GM19239 (cell line): ENCODE measurements around the gene CFAP43.
A peak's percentile ranks its signal among the peaks of the same experiment; 100 is the strongest.

Source experiments
- DNase-seq: peaks from one replicate; pipeline ENCODE4 v3.0.0; 2011; ENCODE audit warnings: low spot score; ENCODE audit not compliant: insufficient read length
- FAIRE-seq: peaks from 2 replicates; lab custom pipeline; 2011; peaks lifted over from hg19 to GRCh38; lab: Jason Lieb, UNC

The CFAP43 gene

GRCh38 chr10:104231784-104232612 is at the start of gene CFAP43:
Gene CFAP43 (minus strand): TSS chr10:104232364. CDS start chr10:104232246, 118 bp downstream.
- DNase-seq (peak; percentile 99), FAIRE-seq (peak; percentile 96)

- DNase-seq (no peak), FAIRE-seq (no peak)
Observed at GRCh38 chr10:104281694-104282093, 49.5 kb upstream of the CFAP43 start.

GRCh38 chr10:104279550-104280259 is 47.5 kb upstream of the CFAP43 start:
- FAIRE-seq (no peak), DNase-seq (no peak)

- DNase-seq: no peak
- FAIRE-seq: no peak
Observed at GRCh38 chr10:104277785-104278184, 45.6 kb upstream of the CFAP43 start.

- DNase-seq (no peak), FAIRE-seq (no peak)
Observed at GRCh38 chr10:104276192-104276591, 44.0 kb upstream of the CFAP43 start.

- DNase-seq (no peak), FAIRE-seq (peak; percentile 49)
Observed at GRCh38 chr10:104274762-104275721, 42.9 kb upstream of the CFAP43 start.

- FAIRE-seq (no peak), DNase-seq (no peak)
Observed at GRCh38 chr10:104273899-104274575, 41.9 kb upstream of the CFAP43 start.

GRCh38 chr10:104273286-104273685 is 41.1 kb upstream of the CFAP43 start:
- FAIRE-seq (no peak), DNase-seq (no peak)

GRCh38 chr10:104268713-104269645 is 36.8 kb upstream of the CFAP43 start, which contains the start of gene GSTO2:
Gene GSTO2 (plus strand): TSS chr10:104269184. CDS start chr10:104274916, 5,732 bp downstream.
- peak; percentile 97 for FAIRE-seq
- peak; percentile 98 for DNase-seq

GRCh38 chr10:104268405-104268712 is 36.2 kb upstream of the CFAP43 start:
- no peak for DNase-seq

GRCh38 chr10:104267721-104268404 is 35.7 kb upstream of the CFAP43 start:
- peak; percentile 83 for FAIRE-seq
- no peak for DNase-seq

More at GRCh38 chr10:104268405-104268712, 36.2 kb upstream of the CFAP43 start:
- FAIRE-seq: peak; percentile 26

- no peak for DNase-seq
- FAIRE-seq: no peak
Observed at GRCh38 chr10:104264783-104265182, 32.6 kb upstream of the CFAP43 start.

- no peak for FAIRE-seq
- DNase-seq: no peak
Observed at GRCh38 chr10:104262055-104262454, 29.9 kb upstream of the CFAP43 start.

- no peak for FAIRE-seq
- DNase-seq: no peak
Observed at GRCh38 chr10:104260775-104261115, 28.6 kb upstream of the CFAP43 start.

- FAIRE-seq (no peak), DNase-seq (no peak)
Observed at GRCh38 chr10:104259999-104260774, 28.0 kb upstream of the CFAP43 start.

GRCh38 chr10:104259456-104259855 is 27.3 kb upstream of the CFAP43 start:
- FAIRE-seq (no peak), DNase-seq (no peak)

GRCh38 chr10:104258209-104258608 is 26.0 kb upstream of the CFAP43 start:
- DNase-seq: no peak
- no peak for FAIRE-seq
